NCI-H1048 (cell line): ENCODE measurements around the gene UGT1A1.

Experiments
- DNase-seq: peaks from one replicate; lab custom pipeline; 2025; lab: John Stamatoyannopoulos, UW

The UGT1A1 gene

GRCh38 chr2:233798335-233799086, 38.4 kb downstream of the UGT1A1 start:
- DNase-seq: no peak

- DNase-seq: no peak
These were observed 39.1 kb downstream of the UGT1A1 start for GRCh38 chr2:233799087-233799665.

GRCh38 chr2:233799716-233800115, 39.6 kb downstream of the UGT1A1 start:
- DNase-seq: no peak

GRCh38 chr2:233800208-233800607, 40.1 kb downstream of the UGT1A1 start:
- no peak for DNase-seq

- no peak for DNase-seq
These were observed 41.5 kb downstream of the UGT1A1 start for GRCh38 chr2:233801357-233802131.

- no peak for DNase-seq
These were observed 42.2 kb downstream of the UGT1A1 start for GRCh38 chr2:233802132-233802815.

GRCh38 chr2:233803292-233803911, 43.3 kb downstream of the UGT1A1 start:
- DNase-seq: no peak

GRCh38 chr2:233803994-233804393, 43.9 kb downstream of the UGT1A1 start:
- DNase-seq: no peak

GRCh38 chr2:233807215-233807865, 47.3 kb downstream of the UGT1A1 start:
- no peak for DNase-seq

GRCh38 chr2:233807966-233808935, 48.2 kb downstream of the UGT1A1 start:
- DNase-seq: no peak

- no peak for DNase-seq
These were observed 50.3 kb downstream of the UGT1A1 start for GRCh38 chr2:233810385-233810784.

- DNase-seq: no peak
These were observed 51.0 kb downstream of the UGT1A1 start for GRCh38 chr2:233811087-233811486.

- no peak for DNase-seq
These were observed 51.7 kb downstream of the UGT1A1 start for GRCh38 chr2:233811732-233812131.

GRCh38 chr2:233813236-233814055, 53.4 kb downstream of the UGT1A1 start:
- no peak for DNase-seq

GRCh38 chr2:233814056-233814835, 54.2 kb downstream of the UGT1A1 start:
- no peak for DNase-seq

- DNase-seq: no peak
These were observed 55.8 kb downstream of the UGT1A1 start for GRCh38 chr2:233815861-233816260.

GRCh38 chr2:233816334-233816733, 56.3 kb downstream of the UGT1A1 start:
- no peak for DNase-seq

GRCh38 chr2:233816771-233817170, 56.7 kb downstream of the UGT1A1 start:
- no peak for DNase-seq
